Measurements from ENCODE around the gene NCOR2.

NCOR2 gene

DNA sequence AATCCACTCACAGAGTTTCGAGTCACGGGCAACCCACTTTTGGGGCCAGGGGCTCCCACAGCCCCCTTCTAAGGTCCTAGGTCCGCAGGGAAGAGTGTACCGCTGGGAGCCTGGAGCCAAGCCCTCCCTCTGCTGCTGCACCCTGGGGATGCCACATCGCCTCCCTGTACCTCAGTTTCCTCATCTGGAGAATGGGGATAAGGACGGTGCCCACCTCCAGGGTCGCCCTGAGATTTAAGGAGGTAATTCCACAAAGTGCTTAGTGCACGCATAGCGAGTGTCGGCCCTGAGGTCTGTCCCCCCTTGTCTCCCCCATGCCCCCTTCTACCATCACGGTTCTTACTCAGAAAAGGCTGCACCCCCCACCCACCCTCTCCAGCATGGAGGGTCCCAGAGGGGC lies 35.5 kb downstream of the NCOR2 start:
- in situ Hi-C loops (cut with HindIII; ENCODE audit: low sequenced_read_pairs) = loop anchor here (10.0 kb wide), 1 partner anchor 203 kb away; no protein-coding TSS in a partner anchor

- in situ Hi-C loops (cut with HindIII; ENCODE audit: low sequenced_read_pairs) = loop anchor here (10.0 kb wide), 1 partner anchor 203 kb away; no protein-coding TSS in a partner anchor
These were observed 36.1 kb downstream of the NCOR2 start for GRCh38 chr12:124531281-124531745.

DNA sequence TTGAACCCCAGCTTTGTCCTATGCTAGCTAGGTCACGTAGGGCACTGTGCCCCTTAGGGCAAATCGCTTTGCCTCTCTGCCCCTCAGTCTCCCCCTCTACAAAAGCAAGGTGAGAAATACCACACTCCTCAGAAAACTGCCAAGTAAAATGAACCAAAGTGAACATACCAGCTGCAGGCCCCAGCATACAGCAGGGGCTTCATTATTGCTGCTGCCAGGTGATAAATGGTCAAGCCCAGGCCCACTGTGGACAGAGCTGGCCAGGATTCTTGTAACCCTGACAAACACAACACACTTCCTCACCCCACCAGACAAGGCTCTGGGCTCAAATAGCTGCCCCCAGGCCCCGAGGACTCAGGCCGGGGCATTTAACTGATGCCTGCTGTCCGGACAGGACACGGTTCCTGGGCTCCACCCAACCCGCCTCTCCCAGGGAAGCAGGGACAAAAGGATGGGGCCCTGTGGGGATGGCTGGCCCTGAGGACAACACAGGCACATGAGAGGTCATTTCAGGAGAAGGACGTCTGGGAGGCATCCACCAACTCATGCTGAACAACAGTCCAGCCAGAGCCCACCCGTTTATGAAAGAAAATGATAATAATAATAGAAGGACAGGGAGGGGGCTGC lies 36.7 kb downstream of the NCOR2 start:
- in situ Hi-C loops (cut with HindIII; ENCODE audit: low sequenced_read_pairs) = loop anchor here (10.0 kb wide), 1 partner anchor 204 kb away; no protein-coding TSS in a partner anchor

- in situ Hi-C loops (cut with HindIII; ENCODE audit: low sequenced_read_pairs) = loop anchor here (10.0 kb wide), 1 partner anchor 205 kb away; no protein-coding TSS in a partner anchor
These were observed 37.7 kb downstream of the NCOR2 start for GRCh38 chr12:124529565-124530276.

GRCh38 chr12:124527861-124528561 lies 39.4 kb downstream of the NCOR2 start:
- in situ Hi-C loops (cut with HindIII; ENCODE audit: low sequenced_read_pairs) = no loop called here

DNA sequence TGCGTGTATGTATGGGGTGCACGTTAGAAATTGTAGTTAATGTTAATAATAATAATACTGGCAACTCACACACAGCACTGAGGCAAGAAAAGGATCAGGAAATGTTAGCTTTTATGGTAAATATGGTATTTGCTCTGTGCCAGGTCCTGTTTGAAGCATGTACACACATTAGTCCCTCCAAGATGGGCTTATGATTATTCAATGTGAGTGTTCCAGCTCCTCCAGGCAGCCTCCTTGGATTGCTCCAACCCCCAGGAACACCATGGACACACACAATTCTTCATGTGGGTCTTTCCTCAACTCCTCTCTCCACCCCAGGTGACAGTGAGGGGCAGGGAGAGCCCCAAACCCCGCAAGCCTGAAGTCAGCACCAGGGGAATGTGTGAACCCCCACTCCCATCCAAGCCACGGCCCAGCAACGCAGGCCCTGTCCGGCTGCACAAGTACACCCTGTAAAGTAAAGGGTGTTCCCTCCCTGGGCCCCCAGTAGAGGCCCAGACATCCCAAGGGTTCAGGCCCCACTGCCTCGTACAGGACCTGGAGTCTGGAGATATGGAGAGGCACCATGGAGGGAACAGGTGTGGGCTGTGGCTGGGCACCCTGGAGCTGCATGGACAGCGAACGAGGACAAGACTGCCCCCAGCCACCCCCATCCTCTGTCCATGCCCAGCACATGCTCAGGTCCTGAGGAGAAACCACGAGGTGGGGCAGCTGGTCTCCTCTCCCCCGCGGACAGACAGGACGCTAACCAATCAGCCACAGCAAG lies 41.3 kb downstream of the NCOR2 start:
- in situ Hi-C loops (cut with HindIII; ENCODE audit: low sequenced_read_pairs) = no loop called here

GRCh38 chr12:124525455-124525854 lies 42.0 kb downstream of the NCOR2 start:
- in situ Hi-C loops (cut with HindIII; ENCODE audit: low sequenced_read_pairs) = no loop called here

GRCh38 chr12:124524231-124524925 lies 43.0 kb downstream of the NCOR2 start:
- in situ Hi-C loops (cut with HindIII; ENCODE audit: low sequenced_read_pairs) = no loop called here

- in situ Hi-C loops (cut with HindIII; ENCODE audit: low sequenced_read_pairs) = no loop called here
These were observed 44.3 kb downstream of the NCOR2 start for GRCh38 chr12:124523071-124523470.

DNA sequence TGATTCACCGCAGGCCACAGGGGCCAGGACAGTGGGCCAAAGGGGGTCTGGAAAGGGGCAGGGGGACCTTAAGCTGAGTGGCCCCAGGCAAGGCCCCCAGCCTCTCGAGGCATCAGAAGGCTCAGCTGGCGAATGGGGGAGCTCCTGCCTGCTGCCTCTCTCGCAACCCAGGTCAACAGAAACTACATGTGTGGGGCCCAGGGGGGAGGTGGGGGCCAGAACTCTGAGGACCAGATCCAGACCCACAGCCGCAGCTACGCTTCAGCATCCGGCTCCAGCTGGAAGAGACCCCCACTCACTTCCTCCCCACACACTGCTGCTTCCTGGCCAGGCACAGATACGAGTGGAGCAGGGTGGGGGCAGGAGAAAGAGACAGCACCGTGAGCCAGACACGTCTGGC lies 46.5 kb downstream of the NCOR2 start:
- in situ Hi-C loops (cut with HindIII; ENCODE audit: low sequenced_read_pairs) = no loop called here

GRCh38 chr12:124520265-124520701 lies 47.1 kb downstream of the NCOR2 start:
- in situ Hi-C loops (cut with HindIII; ENCODE audit: low sequenced_read_pairs) = no loop called here

GRCh38 chr12:124519746-124520145 lies 47.7 kb downstream of the NCOR2 start:
- in situ Hi-C loops (cut with HindIII; ENCODE audit: low sequenced_read_pairs) = no loop called here

- in situ Hi-C loops (cut with HindIII; ENCODE audit: low sequenced_read_pairs) = no loop called here
These were observed 49.1 kb downstream of the NCOR2 start for GRCh38 chr12:124518051-124518932.
